Stimulated activated CD8-positive, alpha-beta memory T cell treated with anti-CD3 and anti-CD28 coated beads, Interleukin-4, amount 100 ng/mL, for 48 hours (primary cell): ENCODE results near the gene CBX3.
"Not testable (repeated sequence)": the region's sequence is repeated elsewhere in the genome, so short reads cannot be mapped to it uniquely, and the experiment has no call there.

ENCODE experiments used
- DNase-seq: peaks from one replicate; pipeline ENCODE4 v3.0.0-alpha.2; 2020

The CBX3 gene

GRCh38 chr7:26208040-26208439 is 6.5 kb downstream of the CBX3 start:
- DNase-seq: no peak

GRCh38 chr7:26212921-26213718 is 11.6 kb downstream of the CBX3 start:
- no peak for DNase-seq

- no peak for DNase-seq
Observed at GRCh38 chr7:26213807-26214515, 12.4 kb downstream of the CBX3 start.

- DNase-seq: no peak
Observed at GRCh38 chr7:26216049-26216448, 14.5 kb downstream of the CBX3 start.

GRCh38 chr7:26224359-26224758 is 22.8 kb downstream of the CBX3 start:
- no peak for DNase-seq

GRCh38 chr7:26227987-26228386 is 26.4 kb downstream of the CBX3 start:
- DNase-seq: no peak

- no peak for DNase-seq
Observed at GRCh38 chr7:26233902-26234511, 32.5 kb downstream of the CBX3 start.

GRCh38 chr7:26237035-26237807 is 35.7 kb downstream of the CBX3 start:
- no peak for DNase-seq

GRCh38 chr7:26238032-26238431 is 36.5 kb downstream of the CBX3 start:
- no peak for DNase-seq

- DNase-seq: no peak
Observed at GRCh38 chr7:26245150-26245549, 43.6 kb downstream of the CBX3 start.

- no peak for DNase-seq
Observed at GRCh38 chr7:26250239-26250638, 48.7 kb downstream of the CBX3 start.

GRCh38 chr7:26261866-26262265 is 60.3 kb downstream of the CBX3 start:
- not testable (repeated sequence) for DNase-seq
